Muscle layer of duodenum (tissue), 2 donors: ENCODE results near the gene CYP2A7.
A peak's percentile ranks its signal among the peaks of the same experiment; 100 is the strongest.
"Not testable (repeated sequence)": the region's sequence is repeated elsewhere in the genome, so short reads cannot be mapped to it uniquely, and the experiment has no call there.

Source experiments
- H3K27ac ChIP-seq: one replicate; pipeline ENCODE4 v1.7.0; 2013; ENCODE audit warnings: mild to moderate bottlenecking, low read length
- H3K27me3 ChIP-seq: one replicate; pipeline ENCODE4 v1.7.0; 2013; ENCODE audit warnings: low read depth, mild to moderate bottlenecking, control low read depth, low read length
- H3K36me3 ChIP-seq, 2 donors: one replicate each; pipeline ENCODE4 v1.7.0; 2013; ENCODE audit warnings: low read length in 2 of 2, control low read depth in 1 of 2, mild to moderate bottlenecking in 1 of 2; ENCODE audit not compliant: insufficient read depth in 2 of 2, control insufficient read depth in 1 of 2
- H3K4me1 ChIP-seq, 2 donors: one replicate each; pipeline ENCODE4 v1.7.0; 2013; ENCODE audit warnings: low read length in 2 of 2, mild to moderate bottlenecking in 2 of 2, control low read depth in 1 of 2, moderate library complexity in 1 of 2; ENCODE audit not compliant: insufficient read depth in 2 of 2, control insufficient read depth in 1 of 2
- H3K4me3 ChIP-seq, 2 donors: one replicate each; pipeline ENCODE4 v1.7.0; 2013; ENCODE audit warnings: low read length in 2 of 2, low read depth in 1 of 2, mild to moderate bottlenecking in 1 of 2
- H3K9me3 ChIP-seq, 2 donors: one replicate each; pipeline ENCODE4 v1.7.0; 2013; ENCODE audit warnings: low read length in 2 of 2, control low read depth in 1 of 2, mild to moderate bottlenecking in 1 of 2; ENCODE audit not compliant: control insufficient read depth in 1 of 2
- donor health status: healthy.

The CYP2A7 gene

GRCh38 chr19:40896418-40896796 lies 14.4 kb upstream of the CYP2A7 start:
- no peaks in the 10 kb centered on the region for H3K27me3 ChIP-seq
- H3K9me3 ChIP-seq: no peaks in the 10 kb centered on the region
- H3K27ac ChIP-seq: no peak overlapping the region
- H3K4me3 ChIP-seq: no peak overlapping the region
- no peaks in the 10 kb centered on the region for H3K36me3 ChIP-seq
- no peaks in the 10 kb centered on the region for H3K4me1 ChIP-seq

DNA sequence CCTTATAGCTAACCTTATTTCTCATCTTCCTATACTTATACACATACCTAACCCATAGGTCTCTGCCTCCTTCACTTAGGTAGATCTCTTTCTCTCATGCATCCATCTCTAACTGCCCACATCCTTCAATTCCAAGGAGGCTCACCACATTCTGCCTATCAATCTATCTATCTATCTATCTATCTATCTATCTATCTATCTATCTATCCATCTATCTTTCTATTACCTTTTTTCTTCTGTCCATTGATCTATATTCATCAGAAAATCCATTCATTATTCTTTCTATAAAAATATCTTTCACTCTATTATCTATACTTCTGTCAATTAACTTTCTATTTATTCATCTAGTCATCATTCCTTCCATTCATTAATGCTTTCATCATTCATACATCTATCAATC lies 11.1 kb upstream of the CYP2A7 start:
- Histone ChIP-seq H3K27me3 (no peaks in the 10 kb centered on the region), H3K4me3 (no peak overlapping the region), H3K9me3 (no peaks in the 10 kb centered on the region), H3K27ac (no peak overlapping the region), H3K4me1 (no peaks in the 10 kb centered on the region), H3K36me3 (no peaks in the 10 kb centered on the region)

DNA sequence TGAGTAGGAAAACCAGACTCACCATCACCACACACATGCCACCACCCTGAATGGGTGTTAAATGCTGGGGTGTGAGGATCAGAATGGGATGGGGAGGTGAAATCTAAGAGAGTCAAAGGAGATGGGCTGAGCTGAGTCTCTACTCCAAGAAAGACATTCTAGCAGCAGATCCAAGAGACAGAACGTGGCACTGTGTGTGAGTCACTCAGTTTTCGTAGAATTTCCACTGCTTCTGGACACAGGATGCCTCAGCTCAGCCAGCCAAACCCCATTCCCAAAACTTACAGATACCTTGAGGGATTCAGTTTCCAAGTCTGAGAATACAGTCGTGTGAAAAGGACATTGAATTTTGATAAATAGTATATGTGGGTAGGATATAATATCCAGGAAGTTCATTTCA lies 7.3 kb upstream of the CYP2A7 start:
- Histone ChIP-seq H3K4me3 (no peak overlapping the region), H3K9me3 (no peaks in the 10 kb centered on the region), H3K36me3 (no peaks in the 10 kb centered on the region), H3K27me3 (no peaks in the 10 kb centered on the region), H3K27ac (no peak overlapping the region), H3K4me1 (no peaks in the 10 kb centered on the region)

GRCh38 chr19:40888191-40888590 lies 6.2 kb upstream of the CYP2A7 start:
- H3K27me3 ChIP-seq: no peaks in the 10 kb centered on the region

GRCh38 chr19:40884187-40884931 lies 2.3 kb upstream of the CYP2A7 start:
- not testable (repeated sequence) for H3K4me3 ChIP-seq, H3K27ac ChIP-seq, H3K4me1 ChIP-seq, H3K36me3 ChIP-seq, H3K9me3 ChIP-seq, H3K27me3 ChIP-seq

More at GRCh38 chr19:40888191-40888590, 6.2 kb upstream of the CYP2A7 start:
- no peak overlapping the region for H3K4me3 ChIP-seq
- H3K36me3 ChIP-seq: no peaks in the 10 kb centered on the region
- no peaks in the 10 kb centered on the region for H3K9me3 ChIP-seq
- no peak overlapping the region for H3K27ac ChIP-seq
- H3K4me1 ChIP-seq: no peaks in the 10 kb centered on the region

DNA sequence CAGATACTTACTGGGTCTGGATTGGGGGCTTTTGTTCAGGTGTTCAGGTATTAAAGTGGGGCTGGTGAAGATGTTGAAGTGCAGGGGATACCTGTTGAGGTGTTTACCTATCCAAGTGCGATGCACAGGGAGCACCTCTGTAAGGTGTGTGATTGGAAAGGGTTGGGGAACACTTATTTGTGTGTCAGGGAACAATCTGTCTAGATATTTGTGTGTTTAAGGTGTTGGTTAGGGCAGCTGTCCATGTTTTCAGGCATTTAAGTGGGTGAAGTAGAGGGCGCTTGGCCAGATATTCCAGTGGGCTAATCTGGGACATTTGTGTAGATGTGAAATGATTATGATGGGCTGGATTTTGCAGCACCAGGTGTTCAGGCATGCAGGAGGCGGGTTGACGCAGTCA lies 2.7 kb downstream of the CYP2A7 start:
- not testable (repeated sequence) for H3K4me1 ChIP-seq, H3K9me3 ChIP-seq, H3K4me3 ChIP-seq, H3K36me3 ChIP-seq, H3K27ac ChIP-seq, H3K27me3 ChIP-seq

DNA sequence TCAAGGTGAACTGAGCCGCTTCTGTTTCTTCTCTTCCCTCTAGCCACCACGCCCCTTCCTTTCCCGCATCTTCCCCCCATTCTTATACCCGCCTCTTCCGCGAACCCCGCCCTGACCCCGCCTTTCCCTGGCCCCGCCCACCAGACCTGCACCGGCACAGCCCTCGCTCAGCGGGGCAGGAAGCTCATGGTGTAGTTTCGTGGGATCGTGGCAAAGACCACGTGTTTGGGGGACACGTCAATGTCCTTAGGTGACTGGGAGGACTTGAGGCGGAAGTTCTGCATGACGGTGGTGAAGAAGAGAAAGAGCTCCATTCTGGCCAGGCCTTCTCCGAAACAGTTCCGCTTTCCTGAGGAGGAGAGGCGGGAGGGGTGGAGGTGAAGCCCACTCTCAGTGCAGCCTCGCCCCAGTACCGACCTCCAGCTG lies 6.5 kb downstream of the CYP2A7 start:
- H3K27ac ChIP-seq, H3K4me1 ChIP-seq, H3K36me3 ChIP-seq, H3K9me3 ChIP-seq, H3K27me3 ChIP-seq: not testable (repeated sequence)
- peak overlapping the region in 1 of 2 donors; percentile 24 for H3K4me3 ChIP-seq

GRCh38 chr19:40874874-40875273 lies 7.2 kb downstream of the CYP2A7 start:
- H3K27ac ChIP-seq, H3K9me3 ChIP-seq, H3K4me1 ChIP-seq, H3K27me3 ChIP-seq, H3K36me3 ChIP-seq, H3K4me3 ChIP-seq: not testable (repeated sequence)

- H3K9me3 ChIP-seq, H3K4me1 ChIP-seq, H3K27me3 ChIP-seq, H3K36me3 ChIP-seq, H3K4me3 ChIP-seq, H3K27ac ChIP-seq: not testable (repeated sequence)
Observed at GRCh38 chr19:40873873-40874272, 8.2 kb downstream of the CYP2A7 start.

DNA sequence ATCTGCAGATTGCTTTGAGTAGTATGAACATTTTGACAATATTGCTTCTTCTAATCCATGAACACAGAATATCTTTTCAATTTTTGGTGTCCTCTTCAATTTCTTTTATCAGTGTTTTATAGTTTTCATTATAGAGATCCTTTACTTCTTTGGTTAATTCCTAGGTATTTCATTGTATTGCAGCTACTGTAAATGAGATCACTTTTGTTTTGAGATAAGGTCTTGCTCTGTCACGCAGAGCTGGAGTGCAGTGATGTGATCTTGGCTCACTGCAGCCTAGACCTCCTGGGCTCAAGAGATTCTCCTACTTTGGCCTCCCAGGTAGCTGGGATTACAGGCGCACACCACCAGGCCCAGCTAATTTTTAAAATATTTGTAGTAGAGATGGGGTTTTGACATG lies 9.8 kb downstream of the CYP2A7 start:
- Histone ChIP-seq H3K27me3 (no peaks in the 10 kb centered on the region), H3K9me3 (no peaks in the 10 kb centered on the region), H3K27ac (no peak overlapping the region), H3K4me3 (no peak overlapping the region), H3K36me3 (no peaks in the 10 kb centered on the region), H3K4me1 (no peaks in the 10 kb centered on the region)

- Histone ChIP-seq H3K9me3 (no peaks in the 10 kb centered on the region), H3K27me3 (no peaks in the 10 kb centered on the region)
Observed at GRCh38 chr19:40867701-40868100, 14.3 kb downstream of the CYP2A7 start.

DNA sequence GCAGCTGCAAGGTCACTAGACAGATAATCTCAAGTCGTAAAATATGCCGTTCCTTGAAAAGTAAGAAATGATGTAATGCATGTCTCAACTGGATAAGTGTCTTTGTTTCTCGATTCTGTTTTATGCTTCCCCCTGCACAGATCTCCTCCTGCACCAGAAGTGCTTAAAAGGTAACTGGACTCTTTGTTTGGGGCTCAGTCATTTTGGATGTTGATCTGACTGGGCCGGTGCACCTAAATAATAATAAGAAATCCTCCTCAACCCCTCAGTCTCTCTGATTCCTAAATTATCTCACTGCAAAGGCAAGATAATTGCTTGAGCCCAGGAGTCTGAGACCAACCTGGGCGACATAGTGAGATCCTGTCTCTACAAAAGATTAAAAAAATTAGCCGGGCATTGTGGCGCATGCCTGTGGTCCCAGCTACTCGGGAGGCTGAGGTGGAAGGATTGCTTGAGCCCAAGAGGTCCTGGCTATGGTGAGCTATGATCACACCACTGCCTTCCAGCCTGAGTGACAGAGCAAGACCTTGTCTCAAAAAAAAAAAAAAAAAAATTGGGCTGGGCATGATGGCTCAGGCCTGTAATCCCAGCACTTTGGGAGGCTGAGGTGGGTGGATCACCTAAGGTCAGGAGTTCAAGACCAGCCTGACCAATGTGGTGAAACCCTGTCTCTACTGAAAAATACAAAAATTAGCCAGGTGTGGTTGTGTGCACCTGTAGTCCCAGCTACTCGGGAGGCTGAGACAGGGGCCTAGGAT lies 17.1 kb downstream of the CYP2A7 start:
- H3K4me3 ChIP-seq, H3K27me3 ChIP-seq, H3K4me1 ChIP-seq, H3K36me3 ChIP-seq, H3K27ac ChIP-seq, H3K9me3 ChIP-seq: not testable (repeated sequence)

More at GRCh38 chr19:40867701-40868100, 14.3 kb downstream of the CYP2A7 start:
- Histone ChIP-seq H3K4me1 (no peaks in the 10 kb centered on the region), H3K27ac (no peak overlapping the region), H3K4me3 (no peak overlapping the region), H3K36me3 (no peaks in the 10 kb centered on the region)
